ENCODE data around the gene ITGB1BP1. TPM values are rescaled to one million over a fixed set of nuclear protein-coding genes. Genes with fewer than 3 reads are reported as not detected.

The ITGB1BP1 gene
- total and polyA plus RNA-seq, 12 donors: 51.4 to 224 (median 134) TPM

GRCh38 chr2:9374071-9374730 lies 49.1 kb downstream of the ITGB1BP1 start:
- peaks cover 0 to 30% (median 22%) of the 10 kb centered on the region in 9 donors for H3K4me1 ChIP-seq
- WGBS, 2 donors: 92 to 96% methylated on average over 18 of the region's 18 CpGs
- H3K27me3 ChIP-seq: no peaks in the 10 kb centered on the region
- no peak for DNase-seq
- H3K9me3 ChIP-seq: no peaks in the 10 kb centered on the region
- intact Hi-C loops (cut with DNase I): loop anchor here in 2 of 10 donors (5.0 to 10.0 kb wide), 2 partner anchors 229 to 232 kb away; no protein-coding TSS in a partner anchor
- ATAC-seq: no peak
- no peak overlapping the region for H3K4me3 ChIP-seq
- no peak overlapping the region for H3K27ac ChIP-seq
- H3K36me3 ChIP-seq: peaks cover 0 to 99% (median 5%) of the 10 kb centered on the region in 9 donors
- TF ChIP-seq CTCF (IDR thresholded peaks at IDR 0.05): no peak

GRCh38 chr2:9373476-9373875 lies 49.9 kb downstream of the ITGB1BP1 start:
- peaks cover 0 to 99% (median 5%) of the 10 kb centered on the region in 9 donors for H3K36me3 ChIP-seq

GRCh38 chr2:9373047-9373446 lies 50.3 kb downstream of the ITGB1BP1 start:
- ATAC-seq (no peak), DNase-seq (no peak)
- H3K27ac ChIP-seq: no peak overlapping the region
- H3K36me3 ChIP-seq: peaks cover 0 to 99% (median 5%) of the 10 kb centered on the region in 9 donors
- no peak for TF ChIP-seq CTCF (IDR thresholded peaks at IDR 0.05)
- intact Hi-C loops (cut with DNase I): loop anchor here in 2 of 10 donors (5.0 to 10.0 kb wide), 2 partner anchors 228 to 231 kb away; no protein-coding TSS in a partner anchor
- peaks cover 0 to 18% (median 13%) of the 10 kb centered on the region in 9 donors for H3K4me1 ChIP-seq
- no peaks in the 10 kb centered on the region for H3K27me3 ChIP-seq
- 96 to 97% methylated on average over 17 of the region's 17 CpGs for WGBS, 2 donors
- H3K4me3 ChIP-seq: no peak overlapping the region
- no peaks in the 10 kb centered on the region for H3K9me3 ChIP-seq

More at GRCh38 chr2:9373476-9373875, 49.9 kb downstream of the ITGB1BP1 start:
- ATAC-seq (no peak), DNase-seq (no peak)
- Histone ChIP-seq H3K4me3 (no peak overlapping the region), H3K27me3 (no peaks in the 10 kb centered on the region), H3K9me3 (no peaks in the 10 kb centered on the region), H3K27ac (no peak overlapping the region), H3K4me1 (peaks cover 0 to 22% (median 15%) of the 10 kb centered on the region in 9 donors)
- WGBS, 2 donors: 91 to 93% methylated on average over 6 of the region's 6 CpGs
- TF ChIP-seq CTCF (IDR thresholded peaks at IDR 0.05): no peak
- intact Hi-C loops (cut with DNase I): loop anchor here in 2 of 10 donors (5.0 to 10.0 kb wide), 2 partner anchors 229 to 231 kb away; no protein-coding TSS in a partner anchor

GRCh38 chr2:9370746-9371145 lies 52.6 kb downstream of the ITGB1BP1 start:
- Histone ChIP-seq H3K9me3 (no peaks in the 10 kb centered on the region), H3K4me3 (no peak overlapping the region), H3K36me3 (peaks cover 0 to 100% (median 17%) of the 10 kb centered on the region in 9 donors), H3K27ac (no peak overlapping the region), H3K4me1 (peaks cover 0 to 4% (median 0%) of the 10 kb centered on the region in 9 donors), H3K27me3 (no peaks in the 10 kb centered on the region)
- TF ChIP-seq CTCF (IDR thresholded peaks at IDR 0.05): no peak
- ATAC-seq (no peak), DNase-seq (no peak)
- WGBS, 2 donors: 91% methylated on average over 11 of the region's 11 CpGs
- intact Hi-C loops (cut with DNase I): loop anchor here in 2 of 10 donors (5.0 to 10.0 kb wide), 2 partner anchors 226 to 228 kb away; no protein-coding TSS in a partner anchor
